Measurements from ENCODE around the gene PLEKHN1.
A peak's percentile ranks its signal among the peaks of the same experiment; 100 is the strongest.

PLEKHN1 gene

GRCh38 chr1:966135-966703 lies at the start of gene PLEKHN1:
Gene PLEKHN1 (plus strand): TSS chr1:966482. CDS start chr1:966532, 50 bp downstream.
- Histone ChIP-seq H3K27ac (ENCODE audit: low read length) (peak within 1 kb of the TSS; percentile 70), H2AFZ (ENCODE audit: low read length) (peak within 1 kb of the TSS; percentile 92)
- peak; percentile 42 for DNase-seq

GRCh38 chr1:917076-917459 lies 49.2 kb upstream of the PLEKHN1 start:
- H3K9ac ChIP-seq (ENCODE audit: low read length), result no peak overlapping the region
- H3K36me3 ChIP-seq (replicated peaks; ENCODE audit: insufficient read depth, low read length), result no peaks in the 10 kb centered on the region
- no peak for DNase-seq
- H3F3A ChIP-seq (ENCODE audit: insufficient read depth, low read length), result no peaks in the 10 kb centered on the region
- H3K4me3 ChIP-seq (ENCODE audit: low read length), result no peak overlapping the region
- no peak overlapping the region for H2AFZ ChIP-seq (ENCODE audit: low read length)
- no peak overlapping the region for H3K4me2 ChIP-seq (ENCODE audit: low read depth, low read length)
- H3K79me2 ChIP-seq (ENCODE audit: low read length), result no peaks in the 10 kb centered on the region
- H3K27me3 ChIP-seq (replicated peaks; ENCODE audit: insufficient read depth, low read length), result peaks cover 99% of the 10 kb centered on the region
- no peak for TF ChIP-seq EZH2phosphoT487 (IDR thresholded peaks at IDR 0.05; ENCODE audit: low read length)
- no peak for TF ChIP-seq CTCF (IDR thresholded peaks at IDR 0.05; ENCODE audit: low read length)
- no peak for TF ChIP-seq EZH2 (optimal IDR thresholded peaks at IDR 0.05; ENCODE audit: low read depth, low read length)
- H3K9me3 ChIP-seq (replicated peaks; ENCODE audit: insufficient read depth, low read length), result no peaks in the 10 kb centered on the region
- H3K27ac ChIP-seq (ENCODE audit: low read length), result no peak overlapping the region
- no peaks in the 10 kb centered on the region; the same call in 1 of the 2 replicates for H3K4me1 ChIP-seq (ENCODE audit: low read length)
- H4K20me1 ChIP-seq (ENCODE audit: insufficient read depth, low read length), result no peaks in the 10 kb centered on the region
- no peaks in the 10 kb centered on the region for H3K9me2 ChIP-seq (replicated peaks; ENCODE audit: insufficient read depth, low read length)

More at GRCh38 chr1:966135-966703, at the start of gene PLEKHN1:
- Histone ChIP-seq H3F3A (ENCODE audit: insufficient read depth, low read length) (peaks cover 4% of the 10 kb centered on the region; the same call in 1 of the 2 replicates), H3K27me3 (replicated peaks; ENCODE audit: insufficient read depth, low read length) (no peaks in the 10 kb centered on the region), H3K4me2 (ENCODE audit: low read depth, low read length) (peak within 1 kb of the TSS; percentile 100), H3K4me1 (ENCODE audit: low read length) (peaks cover 9% of the 10 kb centered on the region), H4K20me1 (ENCODE audit: insufficient read depth, low read length) (no peaks in the 10 kb centered on the region), H3K9me3 (replicated peaks; ENCODE audit: insufficient read depth, low read length) (no peaks in the 10 kb centered on the region), H3K36me3 (replicated peaks; ENCODE audit: insufficient read depth, low read length) (no peaks in the 10 kb centered on the region), H3K9ac (ENCODE audit: low read length) (peak within 1 kb of the TSS; percentile 60; the same call in 1 of the 2 replicates), H3K4me3 (ENCODE audit: low read length) (peak within 1 kb of the TSS; percentile 89), H3K9me2 (replicated peaks; ENCODE audit: insufficient read depth, low read length) (no peaks in the 10 kb centered on the region), H3K79me2 (ENCODE audit: low read length) (no peaks in the 10 kb centered on the region)
- TF ChIP-seq EZH2 (optimal IDR thresholded peaks at IDR 0.05; ENCODE audit: low read depth, low read length) (no peak), CTCF (IDR thresholded peaks at IDR 0.05; ENCODE audit: low read length) (no peak), EZH2phosphoT487 (IDR thresholded peaks at IDR 0.05; ENCODE audit: low read length) (no peak)

GRCh38 chr1:917466-918091 lies 48.7 kb upstream of the PLEKHN1 start:
- H3K36me3 ChIP-seq (replicated peaks; ENCODE audit: insufficient read depth, low read length), result no peaks in the 10 kb centered on the region
- H3K27ac ChIP-seq (ENCODE audit: low read length), result no peak overlapping the region
- H3K9me2 ChIP-seq (replicated peaks; ENCODE audit: insufficient read depth, low read length), result no peaks in the 10 kb centered on the region
- no peaks in the 10 kb centered on the region for H3F3A ChIP-seq (ENCODE audit: insufficient read depth, low read length)
- no peak overlapping the region for H3K4me2 ChIP-seq (ENCODE audit: low read depth, low read length)
- H3K79me2 ChIP-seq (ENCODE audit: low read length), result no peaks in the 10 kb centered on the region
- TF ChIP-seq EZH2 (optimal IDR thresholded peaks at IDR 0.05; ENCODE audit: low read depth, low read length) (no peak), EZH2phosphoT487 (IDR thresholded peaks at IDR 0.05; ENCODE audit: low read length) (no peak), CTCF (IDR thresholded peaks at IDR 0.05; ENCODE audit: low read length) (no peak)
- H2AFZ ChIP-seq (ENCODE audit: low read length), result no peak overlapping the region
- no peaks in the 10 kb centered on the region for H3K9me3 ChIP-seq (replicated peaks; ENCODE audit: insufficient read depth, low read length)
- no peaks in the 10 kb centered on the region for H4K20me1 ChIP-seq (ENCODE audit: insufficient read depth, low read length)
- no peaks in the 10 kb centered on the region; the same call in 1 of the 2 replicates for H3K4me1 ChIP-seq (ENCODE audit: low read length)
- H3K27me3 ChIP-seq (replicated peaks; ENCODE audit: insufficient read depth, low read length), result peaks cover 100% of the 10 kb centered on the region
- no peak for DNase-seq
- H3K4me3 ChIP-seq (ENCODE audit: low read length), result no peak overlapping the region
- H3K9ac ChIP-seq (ENCODE audit: low read length), result no peak overlapping the region
